NCI-H146 treated with DMSO at 0.1 percent for 48 hours (cell line): ENCODE measurements around the gene DNASE2B.

Experiments
- DNase-seq: peaks from one replicate; lab custom pipeline; 2025; ENCODE audit not compliant: unreplicated experiment; lab: John Stamatoyannopoulos, UW

DNASE2B gene, protein sequence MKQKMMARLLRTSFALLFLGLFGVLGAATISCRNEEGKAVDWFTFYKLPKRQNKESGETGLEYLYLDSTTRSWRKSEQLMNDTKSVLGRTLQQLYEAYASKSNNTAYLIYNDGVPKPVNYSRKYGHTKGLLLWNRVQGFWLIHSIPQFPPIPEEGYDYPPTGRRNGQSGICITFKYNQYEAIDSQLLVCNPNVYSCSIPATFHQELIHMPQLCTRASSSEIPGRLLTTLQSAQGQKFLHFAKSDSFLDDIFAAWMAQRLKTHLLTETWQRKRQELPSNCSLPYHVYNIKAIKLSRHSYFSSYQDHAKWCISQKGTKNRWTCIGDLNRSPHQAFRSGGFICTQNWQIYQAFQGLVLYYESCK

DNA sequence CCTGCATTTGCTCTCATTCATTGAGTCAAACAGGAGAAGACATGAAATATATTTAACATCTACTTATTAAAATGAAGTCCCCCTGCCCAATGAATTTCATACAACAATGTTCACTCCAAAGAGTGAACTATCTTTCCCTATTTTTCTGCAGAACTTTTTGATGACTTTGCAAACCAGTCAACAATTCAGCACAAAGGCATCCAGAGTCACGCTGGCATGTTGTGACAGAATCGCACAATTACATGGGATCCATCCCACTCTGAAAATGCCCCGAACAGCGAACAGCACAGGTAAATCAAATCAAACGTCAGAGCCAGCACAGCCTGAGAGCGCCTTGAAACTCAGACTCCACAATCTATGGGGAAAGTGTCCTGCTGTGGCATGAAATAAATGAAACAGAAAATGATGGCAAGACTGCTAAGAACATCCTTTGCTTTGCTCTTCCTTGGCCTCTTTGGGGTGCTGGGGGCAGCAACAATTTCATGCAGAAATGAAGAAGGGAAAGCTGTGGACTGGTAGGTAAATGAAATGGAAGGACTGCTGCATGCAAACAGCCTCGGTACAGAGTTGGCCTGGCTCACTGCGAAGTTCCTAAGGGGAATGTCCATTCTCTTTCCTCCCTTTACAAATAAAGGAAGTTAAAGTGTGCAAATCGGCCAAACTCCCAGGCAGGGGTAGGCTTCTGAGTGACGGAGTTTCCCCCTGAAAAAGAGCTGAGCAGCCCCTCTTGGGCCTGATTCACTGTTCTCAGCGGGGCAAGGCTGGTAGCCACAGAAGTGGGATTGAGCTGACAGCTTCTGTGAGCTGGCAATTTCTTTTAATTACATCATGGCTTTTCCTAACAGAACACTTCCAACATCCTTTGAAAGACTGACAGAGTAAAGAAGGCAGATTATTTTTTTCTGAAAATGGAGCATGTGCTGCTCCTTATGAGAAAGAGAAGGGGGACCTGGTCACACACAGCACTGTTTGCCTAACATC is at the start of gene DNASE2B:
Gene DNASE2B, plus strand, starts transcription at position 310 of the 981 bp plus-strand sequence. Its CDS starts 81 bp downstream, at position 391.
- DNase-seq, result no peak

DNA sequence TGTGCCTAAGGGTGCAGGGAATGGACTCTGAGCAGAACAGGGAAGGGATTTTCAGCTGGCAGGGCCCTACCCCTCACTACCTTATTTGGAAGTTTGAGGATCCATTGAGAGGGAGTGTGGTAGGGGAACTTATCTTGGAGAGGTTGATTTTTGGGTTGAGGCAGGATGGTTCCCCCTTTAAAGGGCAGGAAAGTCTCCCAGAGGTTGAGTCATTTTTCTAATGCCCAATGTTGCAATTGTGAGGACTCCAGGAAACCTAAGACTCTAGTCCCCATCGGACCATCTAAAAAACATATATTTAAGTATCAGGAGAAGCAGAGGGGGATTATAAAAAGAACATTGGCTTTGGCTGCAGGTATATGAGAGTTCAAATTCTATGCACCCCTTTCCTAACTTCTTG is 49.5 kb upstream of the DNASE2B start:
- DNase-seq, result no peak

DNA sequence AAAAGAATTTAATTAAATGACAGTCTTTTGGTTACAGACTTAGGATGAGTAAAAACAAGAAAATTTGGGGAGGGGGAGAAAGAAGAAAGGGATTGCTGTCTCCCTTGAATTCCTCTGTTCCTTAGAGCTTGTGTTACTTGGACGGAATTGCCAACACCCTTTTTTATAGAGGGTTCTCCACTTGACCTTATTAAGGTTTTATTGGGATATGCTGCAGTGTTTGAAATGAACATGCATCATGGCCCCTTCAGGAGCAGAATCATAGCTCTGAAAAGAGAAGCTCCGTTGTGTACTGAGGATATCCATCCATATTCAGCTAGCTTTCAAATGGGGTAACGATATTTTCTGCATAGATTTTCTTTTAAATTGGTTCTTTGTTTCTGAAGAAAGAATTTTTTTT is 48.2 kb upstream of the DNASE2B start:
- no peak for DNase-seq

DNA sequence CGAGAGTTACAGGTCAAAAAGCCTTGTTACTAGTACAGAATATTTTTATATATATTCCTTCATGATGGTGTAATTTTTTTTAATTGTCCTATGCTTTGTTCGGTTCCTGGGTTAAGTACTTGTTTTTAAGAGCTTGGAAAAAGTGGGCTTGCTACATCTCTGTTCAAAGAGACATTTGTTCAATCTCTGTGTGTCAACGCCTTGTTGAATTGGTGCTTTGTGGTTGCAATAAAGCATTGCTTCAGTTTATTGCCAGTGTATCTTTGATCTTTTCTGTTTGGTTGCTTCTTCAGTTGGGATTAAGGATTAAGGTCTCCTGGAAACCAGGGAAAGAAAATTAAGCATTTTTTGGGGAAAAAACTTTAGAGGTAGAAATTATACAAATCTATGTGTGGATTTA is 47.7 kb upstream of the DNASE2B start:
- no peak for DNase-seq

DNA sequence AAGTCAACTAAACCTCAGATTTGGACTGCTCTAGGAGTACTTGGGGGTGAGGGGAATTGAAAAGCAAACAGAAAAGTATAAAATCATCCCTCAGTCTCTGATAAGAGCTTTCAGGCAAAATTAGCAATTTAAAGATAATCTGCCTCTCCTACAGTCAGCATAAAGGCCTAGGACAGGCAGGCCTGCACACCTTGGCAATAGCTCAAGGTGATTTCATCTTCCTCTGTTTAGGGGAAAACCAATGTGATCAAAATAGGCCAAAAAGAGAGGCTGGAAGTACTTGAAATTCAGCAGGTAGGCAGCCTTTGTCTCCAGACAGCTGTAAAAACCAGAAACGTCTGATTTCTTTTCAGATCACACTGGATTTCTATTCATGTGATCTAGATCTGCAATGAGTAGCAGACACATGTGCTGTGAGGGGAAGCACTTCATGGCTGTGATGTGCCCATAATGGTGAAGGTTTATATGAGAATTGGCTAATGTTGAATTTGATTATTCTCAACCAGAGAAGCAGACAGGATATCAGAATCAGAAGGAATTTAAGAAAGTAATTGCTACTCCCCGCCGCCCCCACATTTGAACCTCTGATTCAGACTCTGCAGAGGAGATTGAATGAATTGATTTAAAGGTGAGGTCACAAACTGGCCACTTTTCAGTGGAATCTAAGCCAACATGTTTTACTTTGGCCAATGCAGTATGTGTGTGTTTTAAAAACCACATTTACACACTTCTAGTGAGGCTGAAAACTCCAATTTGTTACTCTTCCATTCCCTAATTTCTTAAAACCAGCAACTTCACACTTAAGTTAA is 45.8 kb upstream of the DNASE2B start:
- DNase-seq, result no peak

DNA sequence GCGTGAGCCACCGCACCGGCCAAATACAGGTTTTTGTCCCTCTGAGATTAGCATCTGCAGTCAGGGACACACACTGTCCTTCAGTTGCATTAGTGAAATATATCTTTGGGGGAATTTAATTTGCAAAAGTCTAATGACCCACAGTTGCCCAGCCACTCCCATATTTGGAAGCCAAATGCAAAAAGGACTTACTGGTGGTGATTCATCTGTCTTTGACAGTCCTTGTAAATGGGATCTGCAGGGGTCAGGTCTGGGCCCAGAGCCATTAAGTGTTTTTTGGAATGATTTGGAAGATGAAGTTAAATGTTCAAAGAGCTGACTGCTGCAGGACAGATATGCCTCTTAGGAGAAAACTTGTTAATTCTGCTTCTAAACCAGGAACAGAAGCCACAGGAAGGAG is 44.6 kb upstream of the DNASE2B start:
- no peak for DNase-seq

DNA sequence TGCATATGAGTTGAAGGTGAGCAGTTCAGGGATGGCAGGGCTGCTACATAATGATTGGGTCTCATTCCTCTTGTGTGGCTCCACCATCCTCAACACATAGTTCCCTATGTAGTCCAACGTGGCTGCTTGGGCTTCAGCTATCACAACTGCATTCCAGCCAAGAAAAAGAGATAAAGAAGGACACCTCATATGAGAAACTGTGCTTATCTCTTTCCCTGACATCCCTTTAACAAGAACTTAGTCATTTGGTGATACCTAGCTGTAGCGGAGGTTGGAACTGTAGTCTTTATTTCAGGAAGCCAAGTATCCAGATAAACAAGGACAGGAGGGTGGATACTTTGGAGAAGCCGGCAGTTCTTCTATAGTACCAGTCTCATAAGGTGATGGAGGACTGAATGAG is 42.7 kb upstream of the DNASE2B start:
- no peak for DNase-seq

DNA sequence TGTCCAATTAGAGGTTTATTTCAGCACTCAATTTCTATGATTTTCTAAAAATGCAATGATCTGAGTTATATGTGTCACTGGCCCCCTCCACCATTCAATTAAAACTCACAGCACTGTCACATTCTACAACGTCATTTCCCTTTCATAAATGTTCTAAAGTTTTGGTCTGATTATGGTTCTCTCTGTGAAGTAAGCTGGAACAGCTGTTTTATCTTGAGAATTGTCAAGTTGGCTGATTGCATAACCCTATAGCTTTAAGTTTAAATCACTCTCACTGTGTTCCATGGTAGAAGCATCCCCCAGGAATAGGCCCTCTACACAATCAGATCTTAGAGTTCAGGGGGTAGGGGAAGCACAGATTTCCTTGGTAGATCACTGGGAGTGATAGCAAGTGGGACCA is 41.4 kb upstream of the DNASE2B start:
- DNase-seq, result no peak

DNA sequence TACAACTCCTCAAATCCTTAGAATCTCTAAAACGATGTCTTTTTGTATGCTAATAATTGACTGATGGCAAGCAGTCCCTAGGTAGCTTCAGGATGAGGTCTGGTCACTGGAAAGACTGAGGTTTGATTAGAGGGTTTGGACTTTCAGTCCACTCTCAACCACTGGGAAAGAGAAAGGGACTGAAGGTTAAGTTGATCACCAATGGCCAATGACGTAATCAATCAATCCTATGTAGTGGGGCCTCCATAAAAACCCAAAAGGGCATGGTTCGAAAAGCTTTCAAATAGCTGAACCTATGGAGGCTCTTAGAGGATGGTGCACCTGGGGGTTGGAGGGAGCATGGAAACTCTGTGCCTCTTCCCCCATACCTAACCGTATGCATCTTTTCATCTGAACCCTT is 39.6 kb upstream of the DNASE2B start:
- no peak for DNase-seq

DNA sequence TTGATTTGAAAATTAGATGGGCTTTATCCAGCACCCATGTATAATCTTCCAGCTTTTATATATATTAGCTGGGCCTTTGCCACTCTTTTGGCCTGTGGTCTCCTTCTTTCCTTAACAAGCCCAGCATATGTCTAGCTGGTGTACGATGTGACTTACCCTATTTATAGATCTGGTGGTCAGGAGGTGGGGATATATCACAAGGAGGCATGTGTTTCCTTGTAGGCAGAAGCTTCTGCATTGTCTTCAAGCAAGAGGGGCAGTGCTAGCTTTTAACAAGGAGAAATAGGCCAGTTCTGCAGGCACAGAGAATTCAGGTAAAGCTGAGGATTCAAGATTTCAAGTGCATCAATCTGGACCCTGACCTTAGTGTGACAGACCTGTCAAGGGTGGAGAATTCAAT is 38.0 kb upstream of the DNASE2B start:
- no peak for DNase-seq

DNA sequence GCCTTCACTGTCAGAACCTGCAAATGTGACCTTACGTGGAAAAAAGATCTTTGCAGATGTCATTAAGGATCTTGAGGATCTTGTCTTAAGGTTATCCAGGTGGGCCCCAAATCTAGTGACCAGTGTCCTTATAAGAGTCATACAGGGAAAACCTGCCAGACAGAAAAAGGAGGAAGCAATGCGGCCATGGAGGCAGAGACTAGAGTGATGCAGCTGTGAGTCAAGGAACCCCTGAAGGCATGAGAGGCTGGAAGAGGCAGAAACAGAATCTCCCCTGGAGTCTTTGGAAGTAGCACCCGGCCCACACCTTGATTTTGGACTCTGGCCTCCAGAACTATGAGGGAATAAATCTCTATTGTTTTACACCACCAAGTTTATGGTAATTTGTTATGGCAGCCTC is 36.5 kb upstream of the DNASE2B start:
- DNase-seq, result no peak

DNA sequence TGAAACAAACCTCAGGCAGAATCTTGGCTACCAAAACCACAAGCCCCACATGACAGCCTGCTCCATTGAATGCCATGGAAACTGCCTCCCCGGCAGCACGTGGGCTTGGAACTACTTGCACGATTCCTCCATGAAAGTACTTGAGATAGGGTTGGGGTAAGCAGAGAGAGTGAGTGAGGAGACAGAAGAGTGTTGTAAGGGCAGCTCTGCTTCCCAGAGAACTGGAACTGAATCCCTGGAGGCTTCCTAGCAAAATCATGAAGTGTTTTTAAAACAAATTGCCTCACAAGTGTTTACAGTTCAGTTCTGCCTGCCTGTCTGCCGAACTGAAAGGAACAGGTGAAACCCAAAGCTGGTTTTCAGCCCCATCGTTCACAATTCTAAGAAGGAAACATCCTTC is 35.3 kb upstream of the DNASE2B start:
- DNase-seq, result no peak

DNA sequence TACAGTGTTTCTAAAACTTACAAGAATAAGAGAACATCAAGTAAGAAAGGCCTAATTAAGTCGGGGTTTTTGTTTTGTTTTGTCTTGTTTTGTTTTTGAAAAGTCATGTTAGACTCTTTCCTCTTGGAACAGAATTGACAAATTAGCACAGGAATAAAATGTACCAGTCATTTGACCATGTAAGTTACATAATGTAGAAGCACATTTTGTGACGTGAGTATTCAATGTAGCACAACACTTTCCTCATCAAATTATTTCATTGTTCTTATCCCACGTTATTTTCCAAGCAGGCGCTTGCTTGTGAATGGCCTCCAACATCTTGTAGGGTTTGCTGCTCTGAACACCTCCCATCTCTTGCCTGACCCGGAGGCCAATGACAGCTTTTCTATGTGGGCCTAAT is 34.7 kb upstream of the DNASE2B start:
- no peak for DNase-seq

DNA sequence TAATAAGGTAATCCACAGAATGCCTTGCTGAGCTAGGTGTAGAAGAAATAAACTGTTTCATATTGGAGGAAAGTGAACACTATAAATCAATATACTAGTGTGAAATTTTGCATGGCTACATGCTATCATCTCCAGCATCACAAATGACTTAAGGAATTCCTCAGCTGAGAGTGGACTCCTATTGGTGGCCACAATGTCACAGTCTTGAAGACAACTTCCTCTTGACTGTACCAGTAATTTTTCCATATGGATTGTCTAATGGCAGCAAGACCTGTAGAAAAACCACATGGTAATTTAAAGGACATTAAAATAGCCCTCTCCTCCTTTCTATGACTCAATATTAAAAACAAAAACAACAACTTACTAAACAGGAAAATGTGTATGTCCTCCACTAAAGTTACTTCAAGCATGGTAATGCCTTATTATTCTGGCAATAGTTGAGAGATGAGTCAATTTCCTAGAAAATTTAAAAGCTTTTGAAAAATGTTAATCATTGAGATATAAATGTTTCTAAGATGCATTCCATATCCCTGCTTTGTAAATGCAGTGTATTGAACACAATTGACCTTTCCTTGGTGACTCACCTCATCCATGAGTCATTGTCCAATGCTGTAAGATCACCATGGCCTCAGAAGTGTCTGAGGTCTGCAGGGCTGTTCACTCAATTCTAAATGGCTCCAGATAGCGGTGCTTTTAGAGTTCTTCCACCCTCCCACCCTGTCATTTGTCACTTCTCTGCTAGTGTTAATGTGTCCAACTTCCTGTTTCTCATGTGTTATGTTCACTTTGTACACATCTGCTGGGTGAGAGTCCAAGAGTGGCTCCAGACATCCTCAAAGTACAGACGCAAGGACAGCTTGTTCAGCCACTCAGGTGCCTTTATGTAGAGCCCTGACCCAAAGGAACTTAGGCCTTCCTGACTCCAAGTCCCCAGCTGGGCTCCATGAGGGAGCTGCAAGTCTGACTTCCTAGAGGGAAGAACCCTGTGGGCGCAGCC is 32.8 kb upstream of the DNASE2B start:
- no peak for DNase-seq

DNA sequence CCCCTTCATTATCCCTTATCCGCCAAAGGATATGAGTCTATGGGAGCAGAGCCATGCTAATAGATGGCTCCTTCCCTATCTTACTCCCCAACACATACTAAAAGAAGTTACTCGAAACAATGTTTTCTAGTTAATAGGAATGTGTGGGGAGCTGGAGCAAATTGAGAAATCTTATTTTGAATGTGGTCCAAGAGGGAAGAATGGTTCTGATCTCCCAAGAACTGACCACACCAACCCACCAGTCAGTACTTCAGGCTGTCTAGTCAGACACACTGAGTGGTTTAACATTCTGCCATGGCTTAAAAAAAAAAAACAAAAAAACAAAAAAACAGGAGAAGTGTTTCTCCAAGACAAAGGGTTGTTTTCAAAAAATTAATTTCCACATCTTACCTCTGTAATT is 31.5 kb upstream of the DNASE2B start:
- DNase-seq, result no peak

DNA sequence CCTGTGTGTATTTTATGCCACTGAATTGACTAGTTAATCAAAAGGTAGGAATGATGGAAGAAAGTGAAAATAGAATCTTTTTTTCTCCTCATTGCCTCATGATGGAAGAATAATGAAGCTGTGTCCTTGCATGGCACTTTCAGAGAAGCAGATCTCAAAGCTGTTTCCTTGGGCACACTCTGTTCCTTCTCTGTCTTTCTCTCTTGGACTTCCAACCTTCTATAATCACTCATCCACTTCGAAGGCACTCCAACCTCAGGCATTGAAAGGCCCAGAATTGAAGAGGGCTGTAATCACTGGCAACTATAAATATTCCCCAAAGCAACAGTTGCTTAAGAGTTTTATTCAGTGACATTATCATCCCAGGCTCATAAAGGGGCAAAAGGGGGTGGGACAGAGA is 31.1 kb upstream of the DNASE2B start:
- DNase-seq, result no peak

DNA sequence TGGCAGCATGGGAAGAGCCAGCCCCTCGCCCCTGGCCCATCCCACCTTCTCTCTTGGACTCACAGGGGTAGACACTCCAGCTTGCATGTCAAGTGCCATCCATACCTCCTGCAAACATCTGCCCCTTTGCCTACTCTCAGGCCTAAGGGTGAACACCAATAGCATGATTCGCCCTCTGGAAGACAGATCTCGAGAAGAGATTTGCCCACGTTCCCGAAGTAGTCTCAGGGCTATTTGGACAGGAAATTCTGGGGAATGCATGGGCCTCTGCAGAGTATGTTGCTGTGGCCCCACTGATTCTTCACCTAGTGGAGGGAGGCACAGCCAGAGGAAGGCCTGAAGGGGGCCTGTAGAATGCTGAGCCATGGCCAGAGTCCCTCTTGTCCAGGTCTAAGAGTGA is 29.8 kb upstream of the DNASE2B start:
- DNase-seq, result no peak

DNA sequence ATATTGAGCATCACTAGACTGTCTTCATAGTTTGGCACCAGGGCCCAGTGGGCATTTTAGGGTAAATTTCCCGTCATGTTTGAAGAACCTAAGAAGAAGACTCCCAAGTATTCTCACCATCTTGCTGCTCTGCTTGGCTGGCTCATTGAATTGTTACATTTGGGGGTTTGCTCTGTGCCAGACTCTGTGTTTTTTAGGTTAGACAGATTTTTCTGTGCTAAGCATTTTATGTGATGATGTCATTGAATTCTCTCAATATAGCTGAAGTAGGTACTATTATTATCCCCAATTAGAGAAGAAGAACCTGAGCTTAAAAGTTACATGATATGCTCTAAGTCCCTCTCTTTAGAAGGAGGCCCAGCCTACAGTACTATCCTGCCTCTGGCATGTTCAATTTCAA is 28.0 kb upstream of the DNASE2B start:
- no peak for DNase-seq

DNA sequence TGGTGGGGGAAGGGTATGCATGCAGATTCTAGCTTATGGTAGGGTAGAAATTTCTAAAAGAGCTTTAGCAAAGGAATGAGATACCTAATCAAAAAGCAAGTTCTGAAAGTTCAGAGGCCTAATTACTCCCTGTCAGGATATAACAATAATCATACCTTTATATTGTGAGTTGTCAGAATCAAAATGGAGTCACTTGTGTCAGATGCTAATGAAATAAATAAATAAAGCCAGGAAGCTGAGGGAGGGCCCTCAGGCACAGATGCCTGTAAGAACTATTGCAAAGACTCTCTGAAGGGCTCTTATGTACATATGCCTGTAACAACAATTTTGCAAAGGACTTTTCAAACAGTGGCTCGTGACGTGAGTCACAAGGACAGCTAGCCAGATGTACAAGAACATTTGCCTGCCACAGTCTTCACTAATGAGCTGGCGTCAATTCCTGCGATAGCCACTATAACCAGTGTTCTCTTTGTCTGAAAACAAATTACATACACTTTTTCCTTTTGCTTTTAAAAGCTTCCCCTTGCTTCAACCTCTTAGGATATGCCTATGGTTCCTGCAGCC is 27.4 kb upstream of the DNASE2B start:
- no peak for DNase-seq
